Activated naive CD8-positive, alpha-beta T cell treated with anti-CD3 and anti-CD28 coated beads for 36 hours (primary cell): ENCODE measurements around the gene SDHA. TPM values are rescaled to one million over a fixed set of nuclear protein-coding genes. Genes with fewer than 3 reads are reported as not detected.

Experiments used
- DNase-seq: peaks from one replicate; pipeline ENCODE4 v3.0.0; 2021
- H3K27ac Mint-ChIP-seq: one replicate; pipeline ENCODE4 v1.8.0; 2022; ENCODE audit warnings: mild to moderate bottlenecking, moderate library complexity, mixed read lengths
- H3K27me3 Mint-ChIP-seq: one replicate; pipeline ENCODE4 v1.8.0; 2022; ENCODE audit warnings: mild to moderate bottlenecking, mixed read lengths
- H3K36me3 Mint-ChIP-seq: one replicate; pipeline ENCODE4 v1.8.0; 2021; ENCODE audit warnings: mild to moderate bottlenecking, mixed read lengths
- H3K4me1 Mint-ChIP-seq: one replicate; pipeline ENCODE4 v1.8.0; 2021; ENCODE audit warnings: mixed read lengths
- H3K4me3 Mint-ChIP-seq: one replicate; pipeline ENCODE4 v1.8.0; 2022; ENCODE audit warnings: mild to moderate bottlenecking, moderate library complexity, mixed read lengths
- H3K9me3 Mint-ChIP-seq: one replicate; pipeline ENCODE4 v1.8.0; 2022; ENCODE audit warnings: mixed read lengths
- total RNA-seq, 2 experiments: library from RNA; stranded (reverse); gene quantifications; one replicate each; pipeline ENCODE4 v1.2.3, GENCODE V29; 2021

Gene SDHA
- total RNA-seq, 2 experiments from 2014 or later, result 146 to 149 TPM

DNA sequence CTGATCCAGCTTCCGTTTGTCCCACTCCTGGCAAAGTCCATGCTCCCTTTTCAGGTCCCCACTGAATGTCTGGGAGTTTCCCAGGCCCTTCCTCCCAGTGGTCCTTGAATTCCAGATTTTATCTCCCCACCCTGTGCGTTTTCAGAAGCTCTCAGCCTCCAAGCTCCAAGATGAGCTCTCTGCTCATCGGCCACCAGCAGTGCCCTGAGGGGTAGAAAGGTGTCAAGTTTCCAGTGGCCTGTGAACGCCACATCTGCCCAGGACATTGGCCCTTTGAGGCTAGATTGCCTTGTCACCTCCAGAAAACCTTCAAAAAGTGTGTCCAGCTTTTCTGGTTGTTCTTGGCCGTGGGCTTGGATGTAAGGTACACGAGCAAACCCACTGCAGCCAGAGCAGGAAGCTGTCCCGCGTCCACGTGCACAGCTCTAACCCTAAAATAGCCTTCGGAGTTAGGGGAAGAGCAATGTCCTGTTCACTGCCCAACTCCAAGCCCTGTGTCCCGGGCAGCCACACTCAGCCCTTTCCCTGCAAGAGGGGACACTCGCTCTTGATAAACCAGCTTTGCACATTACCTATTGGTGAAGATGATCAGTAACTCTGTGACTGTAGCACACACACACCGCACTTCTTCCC is 37.7 kb upstream of the SDHA start:
- no peak for DNase-seq
- Mint-ChIP-seq H3K4me1 (no peaks in the 10 kb centered on the region), H3K9me3 (no peaks in the 10 kb centered on the region), H3K36me3 (no peaks in the 10 kb centered on the region), H3K4me3 (no peak overlapping the region), H3K27me3 (no peaks in the 10 kb centered on the region), H3K27ac (no peak overlapping the region)

DNA sequence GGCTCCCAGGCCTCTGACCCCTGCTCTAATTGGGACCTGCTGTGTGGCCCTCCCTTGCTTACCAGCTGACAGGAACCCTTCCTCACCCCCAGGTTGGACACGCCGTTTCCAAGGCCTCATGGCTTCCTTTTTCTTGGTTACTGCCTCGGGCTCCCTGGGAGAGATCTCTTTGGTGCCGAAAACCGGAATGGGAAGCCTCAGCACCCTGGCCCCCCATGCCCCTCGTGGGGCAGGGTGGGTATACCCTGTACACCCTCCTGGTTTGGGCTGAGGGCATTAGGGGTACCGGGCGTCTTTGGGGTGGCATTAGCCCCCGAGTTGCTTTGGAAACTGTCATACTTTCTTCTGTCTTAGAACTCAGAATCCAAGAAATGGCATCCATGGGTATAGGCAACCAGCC is 37.0 kb upstream of the SDHA start:
- no peaks in the 10 kb centered on the region for H3K27me3 Mint-ChIP-seq
- no peak overlapping the region for H3K27ac Mint-ChIP-seq
- no peaks in the 10 kb centered on the region for H3K36me3 Mint-ChIP-seq
- no peaks in the 10 kb centered on the region for H3K4me1 Mint-ChIP-seq
- no peak for DNase-seq
- H3K4me3 Mint-ChIP-seq, result no peak overlapping the region
- no peaks in the 10 kb centered on the region for H3K9me3 Mint-ChIP-seq

DNA sequence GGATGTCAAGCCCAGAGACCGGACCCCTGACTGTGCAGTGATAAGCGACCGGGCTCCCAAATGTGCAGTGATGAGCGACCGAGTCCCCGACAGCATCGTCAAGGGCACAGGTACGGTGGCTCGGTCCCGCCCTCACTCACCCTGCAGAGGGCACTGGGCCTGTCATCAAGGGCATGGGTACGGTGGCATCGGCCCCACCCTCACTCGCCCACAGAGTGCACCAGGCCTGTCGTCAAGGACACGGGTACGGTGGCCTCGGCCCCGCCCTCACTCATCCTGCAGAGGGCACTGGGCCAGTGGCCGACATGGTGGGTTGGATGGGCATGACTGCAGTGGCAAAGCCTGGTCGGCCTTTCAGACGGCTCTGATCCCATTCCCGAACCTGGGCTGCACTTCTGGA is 36.6 kb upstream of the SDHA start:
- H3K4me3 Mint-ChIP-seq, result no peak overlapping the region
- no peaks in the 10 kb centered on the region for H3K9me3 Mint-ChIP-seq
- H3K27ac Mint-ChIP-seq, result no peak overlapping the region
- H3K36me3 Mint-ChIP-seq, result no peaks in the 10 kb centered on the region
- no peaks in the 10 kb centered on the region for H3K4me1 Mint-ChIP-seq
- H3K27me3 Mint-ChIP-seq, result no peaks in the 10 kb centered on the region
- DNase-seq, result no peak

DNA sequence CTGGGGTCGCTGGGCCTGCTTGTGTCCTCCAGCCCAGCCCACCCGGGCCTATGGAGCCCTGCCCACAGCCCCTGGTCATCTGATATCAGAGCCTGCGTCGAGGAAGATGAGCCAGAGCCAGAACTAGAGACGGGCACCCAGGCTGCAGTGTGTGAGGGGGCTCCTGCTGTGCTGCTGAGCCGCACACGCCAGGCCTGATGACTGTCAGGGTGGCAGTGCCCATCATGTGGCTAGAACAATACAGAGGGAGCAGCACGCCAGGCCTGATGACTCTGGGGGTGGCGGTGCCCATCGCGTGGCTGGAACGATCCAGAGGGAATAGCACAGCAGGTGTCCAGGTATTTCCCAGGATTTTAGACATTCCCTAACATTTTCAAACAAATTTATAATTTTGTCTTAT is 36.0 kb upstream of the SDHA start:
- no peak for DNase-seq
- Mint-ChIP-seq H3K27me3 (no peaks in the 10 kb centered on the region), H3K27ac (no peak overlapping the region), H3K9me3 (no peaks in the 10 kb centered on the region), H3K4me3 (no peak overlapping the region), H3K36me3 (no peaks in the 10 kb centered on the region), H3K4me1 (no peaks in the 10 kb centered on the region)

DNA sequence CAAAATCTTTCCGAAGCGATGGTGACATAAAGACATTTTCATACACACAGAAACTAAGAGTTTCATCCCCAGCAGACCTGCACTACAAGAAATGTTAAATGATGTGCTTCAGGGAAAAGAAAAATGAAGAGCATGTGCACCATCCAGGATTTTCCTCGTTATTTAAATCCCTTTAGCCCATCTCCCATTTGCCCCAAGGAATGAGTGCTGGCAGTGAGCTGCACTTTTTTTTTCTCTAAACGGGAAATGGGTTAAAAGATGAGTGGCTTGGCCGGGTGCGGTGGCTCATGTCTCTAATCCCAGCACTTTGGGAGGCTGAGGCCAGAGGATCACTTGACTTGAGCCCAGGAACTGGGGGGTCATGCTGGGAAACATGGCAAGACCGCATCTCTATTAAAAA is 33.6 kb upstream of the SDHA start:
- no peak overlapping the region for H3K4me3 Mint-ChIP-seq

DNA sequence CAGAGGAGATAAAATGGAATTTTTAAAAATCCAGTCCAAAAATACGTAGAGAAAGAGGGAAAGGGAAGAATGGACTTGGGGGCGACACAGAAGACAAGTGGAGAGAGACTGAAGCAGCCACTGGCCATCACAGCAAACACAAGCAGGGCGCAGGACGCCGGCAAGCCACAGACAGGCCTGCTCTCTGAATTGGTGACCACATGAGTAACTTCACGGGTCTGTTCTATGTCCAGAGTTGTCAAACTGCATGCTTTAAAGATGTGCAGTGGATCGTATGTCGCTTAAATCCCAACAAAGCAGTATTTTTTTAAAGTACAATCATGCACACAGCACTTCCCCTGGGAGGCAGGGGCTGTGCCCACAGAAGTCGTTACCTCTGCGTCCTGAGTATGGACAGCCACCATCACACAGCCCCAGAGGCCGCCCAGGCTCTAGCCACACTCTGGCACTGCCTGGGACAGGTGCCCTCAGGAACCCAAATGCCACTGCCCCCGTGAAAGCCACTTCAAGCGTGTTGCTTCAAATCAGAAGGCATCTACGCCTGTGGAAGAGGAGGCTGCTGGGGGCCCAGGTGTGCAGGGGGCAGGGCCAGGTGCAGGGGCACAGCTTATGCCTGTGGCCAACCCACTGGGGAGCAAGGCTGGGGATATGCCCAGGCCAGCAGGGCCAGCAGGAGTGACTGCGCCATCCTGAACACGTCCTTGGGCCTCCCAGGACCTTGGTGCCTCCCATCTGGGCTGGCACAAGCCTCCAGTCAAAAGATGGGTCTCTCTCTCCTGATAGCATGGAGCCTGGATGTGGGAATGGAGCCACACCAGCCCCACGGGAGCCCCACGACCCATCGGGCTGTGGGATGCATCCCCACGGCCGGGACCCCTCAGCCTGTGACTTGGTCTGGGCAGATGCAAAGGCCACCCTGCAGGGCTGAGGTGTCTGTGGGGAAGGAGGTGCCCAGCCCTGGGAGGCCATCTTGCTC is 32.7 kb upstream of the SDHA start:
- Mint-ChIP-seq H3K27me3 (no peaks in the 10 kb centered on the region), H3K36me3 (no peaks in the 10 kb centered on the region), H3K4me1 (peaks cover 10% of the 10 kb centered on the region), H3K9me3 (no peaks in the 10 kb centered on the region), H3K27ac (no peak overlapping the region), H3K4me3 (no peak overlapping the region)
- DNase-seq, result no peak

More for the DNA sequence above, 33.6 kb upstream of the SDHA start:
- Mint-ChIP-seq H3K36me3 (no peaks in the 10 kb centered on the region), H3K4me1 (peaks cover 7% of the 10 kb centered on the region), H3K27me3 (no peaks in the 10 kb centered on the region), H3K27ac (no peak overlapping the region), H3K9me3 (no peaks in the 10 kb centered on the region)
- no peak for DNase-seq

DNA sequence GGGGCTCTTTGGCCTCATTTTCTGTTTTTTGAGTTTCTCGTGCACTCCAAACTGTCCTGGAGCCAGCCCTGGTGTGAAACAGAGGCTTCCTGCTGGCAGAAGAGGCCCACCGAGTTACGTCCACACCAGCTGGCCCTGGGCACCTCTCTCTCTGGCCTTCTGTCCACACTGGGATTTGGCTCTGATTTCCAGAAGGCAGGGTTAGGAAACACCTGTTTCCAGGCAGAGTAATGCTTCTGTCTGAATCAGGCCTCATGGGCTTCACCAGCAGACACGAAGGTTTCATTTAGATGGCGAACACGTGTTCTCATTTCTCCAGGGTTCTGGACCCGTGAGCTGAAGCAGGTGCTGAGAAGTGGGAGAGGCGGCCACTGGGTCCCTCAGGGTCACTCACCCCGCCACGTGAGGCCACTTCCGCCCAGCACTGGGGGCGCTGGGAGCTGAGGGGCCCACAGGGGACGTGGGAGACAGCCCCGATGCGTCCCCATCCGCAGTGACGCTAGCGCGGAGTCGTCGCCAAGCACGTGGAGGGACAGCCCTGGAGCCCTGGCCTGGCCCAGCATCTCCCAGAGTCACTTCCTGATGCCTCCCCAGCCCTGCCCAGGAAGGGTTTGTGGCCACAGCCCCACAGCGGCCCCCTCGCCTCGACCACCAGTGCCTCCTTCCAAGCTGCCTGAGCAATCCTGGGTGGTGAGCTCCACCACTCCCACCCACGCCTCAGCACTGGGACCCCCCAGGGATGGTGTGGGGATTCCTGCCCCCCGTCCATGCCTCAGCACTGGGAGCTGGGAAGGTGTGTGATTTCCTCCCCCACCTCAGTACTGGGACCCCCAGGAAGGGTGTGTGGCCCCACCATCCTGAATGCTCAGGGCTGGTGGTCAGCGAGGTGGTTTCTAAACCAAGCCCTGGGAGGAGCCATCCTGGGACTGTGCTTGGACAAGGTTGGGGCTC is 31.8 kb upstream of the SDHA start:
- Mint-ChIP-seq H3K27ac (no peak overlapping the region), H3K4me1 (peaks cover 11% of the 10 kb centered on the region), H3K4me3 (no peak overlapping the region), H3K36me3 (no peaks in the 10 kb centered on the region), H3K9me3 (no peaks in the 10 kb centered on the region), H3K27me3 (no peaks in the 10 kb centered on the region)
- DNase-seq, result no peak

DNA sequence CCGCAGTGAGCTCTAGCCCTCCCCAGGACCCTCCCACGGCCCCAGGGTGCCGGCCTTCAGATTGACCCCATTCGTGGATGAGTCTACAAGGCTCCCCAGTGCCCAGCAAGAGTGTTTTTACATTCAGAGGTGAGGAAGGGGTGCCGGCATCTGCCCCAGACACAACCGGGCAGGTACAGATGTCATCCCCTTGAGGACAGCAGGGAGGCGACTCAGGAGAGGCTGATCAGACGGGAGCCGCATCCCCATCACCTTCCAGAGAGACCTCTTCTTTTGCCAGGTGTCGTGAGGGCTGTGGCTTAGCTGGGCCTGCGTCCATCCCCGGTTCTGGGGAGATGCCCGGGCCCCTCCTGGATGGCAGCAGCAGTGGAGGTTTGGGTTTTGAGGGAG is 31.1 kb upstream of the SDHA start:
- no peaks in the 10 kb centered on the region for H3K27me3 Mint-ChIP-seq
- no peaks in the 10 kb centered on the region for H3K36me3 Mint-ChIP-seq
- peaks cover 11% of the 10 kb centered on the region for H3K4me1 Mint-ChIP-seq

DNA sequence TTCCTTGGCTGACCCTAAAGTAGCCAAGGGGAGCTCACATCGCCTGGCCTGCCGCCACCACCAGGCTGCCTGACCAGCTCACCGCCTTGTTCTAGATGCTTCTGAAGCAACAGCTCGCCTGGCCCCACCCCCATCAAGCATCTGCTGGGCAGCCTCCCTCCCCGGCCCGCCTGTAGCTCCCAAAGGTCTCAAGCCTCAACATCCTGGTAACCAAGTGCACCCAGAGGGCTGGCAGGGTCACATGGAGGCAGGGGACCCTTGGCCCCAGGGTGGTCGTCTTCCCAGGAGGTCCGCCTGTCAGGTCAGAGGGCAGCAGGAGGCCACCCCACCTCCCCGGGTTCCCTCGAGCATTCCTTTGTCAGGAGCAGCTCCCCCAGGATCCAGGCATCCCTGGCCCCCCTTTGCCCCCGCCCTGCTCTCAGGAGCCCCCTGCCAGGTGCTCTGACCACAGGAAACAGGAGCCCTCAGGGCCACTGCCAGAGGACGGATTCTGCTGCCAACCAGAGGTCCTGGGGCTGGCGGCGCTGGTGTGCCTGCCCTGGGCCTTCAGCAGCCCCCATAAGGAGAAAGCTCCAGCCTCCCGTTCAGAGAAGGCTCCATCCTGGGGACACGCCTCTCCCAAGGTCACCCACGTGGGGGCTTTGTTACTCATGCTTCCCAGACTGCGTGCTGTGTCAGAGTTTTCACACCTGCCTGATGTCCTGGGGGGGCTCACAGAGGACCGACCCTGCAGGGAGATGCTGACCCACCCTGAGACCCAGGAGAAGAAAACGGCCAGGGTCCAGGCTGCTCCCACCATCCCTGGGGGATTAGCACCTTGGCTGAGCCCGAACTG is 30.3 kb upstream of the SDHA start:
- peaks cover 11% of the 10 kb centered on the region for H3K4me1 Mint-ChIP-seq
- no peak for DNase-seq
- no peaks in the 10 kb centered on the region for H3K9me3 Mint-ChIP-seq
- H3K27ac Mint-ChIP-seq, result no peak overlapping the region
- H3K36me3 Mint-ChIP-seq, result no peaks in the 10 kb centered on the region
- H3K27me3 Mint-ChIP-seq, result no peaks in the 10 kb centered on the region
- no peak overlapping the region for H3K4me3 Mint-ChIP-seq

More for the DNA sequence above, 31.1 kb upstream of the SDHA start:
- H3K4me3 Mint-ChIP-seq, result no peak overlapping the region
- no peak overlapping the region for H3K27ac Mint-ChIP-seq
- H3K9me3 Mint-ChIP-seq, result no peaks in the 10 kb centered on the region
- DNase-seq, result no peak

DNA sequence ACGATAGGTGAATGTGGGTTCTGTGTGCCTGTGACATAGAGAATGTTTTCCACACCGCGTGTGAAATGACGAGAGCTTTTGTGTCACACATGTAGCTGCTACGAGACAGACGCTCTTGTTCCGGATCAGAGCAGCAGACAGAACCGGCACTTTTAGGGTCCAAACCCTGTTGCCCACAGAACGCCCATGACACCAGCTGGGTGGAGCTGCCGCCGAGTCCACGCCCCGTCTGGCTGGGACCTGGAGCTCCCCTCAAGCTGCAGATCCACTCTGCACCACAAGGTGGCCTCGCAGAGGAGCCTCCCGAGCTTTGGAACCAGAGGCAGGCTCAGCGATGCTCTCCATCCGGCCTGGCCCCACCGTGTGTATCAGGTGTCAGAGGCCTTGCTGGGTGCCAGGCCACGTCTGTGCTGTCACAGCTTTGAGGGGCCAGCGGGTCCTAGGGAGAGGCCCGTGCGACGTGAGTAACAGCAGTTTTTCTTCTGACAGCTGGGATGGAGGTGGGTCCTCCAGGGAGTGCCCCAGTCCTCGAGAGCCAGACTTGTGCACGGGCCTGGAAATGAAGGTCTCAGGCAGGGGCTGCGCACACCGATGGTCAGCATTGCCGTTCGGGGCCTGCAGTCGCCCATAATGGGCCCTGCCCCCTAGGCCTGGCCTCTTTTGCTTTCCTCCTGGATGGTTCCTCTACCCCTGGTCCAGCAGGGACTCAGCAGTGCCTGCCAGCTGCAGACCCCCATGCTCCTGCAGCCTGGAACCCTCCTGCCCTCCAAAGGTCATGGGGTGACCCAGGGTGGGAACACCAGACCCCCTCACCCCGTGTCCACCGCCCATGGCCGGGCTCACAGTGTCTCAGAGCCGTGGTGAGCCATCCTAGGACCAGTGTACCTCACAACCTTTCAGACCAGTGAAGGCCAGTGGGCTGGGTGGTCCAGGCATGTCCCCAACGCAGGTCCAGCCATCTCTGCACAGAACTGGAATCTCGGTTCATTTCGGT is 29.3 kb upstream of the SDHA start:
- no peaks in the 10 kb centered on the region for H3K27me3 Mint-ChIP-seq
- peak overlapping the region; percentile 22 for H3K4me3 Mint-ChIP-seq
- no peaks in the 10 kb centered on the region for H3K9me3 Mint-ChIP-seq
- peak overlapping the region; percentile 20 for H3K27ac Mint-ChIP-seq
- H3K36me3 Mint-ChIP-seq, result no peaks in the 10 kb centered on the region
- DNase-seq, result peak; percentile 89
- peaks cover 11% of the 10 kb centered on the region for H3K4me1 Mint-ChIP-seq

DNA sequence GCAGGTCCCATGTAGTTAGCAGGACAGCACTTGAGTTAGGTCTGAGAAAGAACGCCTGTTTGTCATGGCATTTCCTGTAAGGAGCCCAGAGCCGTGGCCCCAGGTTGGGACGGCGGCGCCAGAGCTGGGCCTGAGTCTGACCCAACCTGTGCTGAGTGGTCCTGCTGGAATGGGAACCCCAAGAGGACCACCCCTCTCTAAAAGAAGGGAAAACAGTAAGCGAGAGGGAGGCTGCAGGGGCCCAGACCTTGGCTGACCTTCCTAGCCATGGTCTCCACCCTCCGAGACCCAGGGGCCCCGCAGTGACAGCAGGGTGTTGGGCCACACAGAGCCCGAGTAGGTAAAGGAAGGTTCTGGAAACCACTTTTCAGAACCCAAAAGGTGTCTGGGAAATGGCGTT is 28.6 kb upstream of the SDHA start:
- DNase-seq, result no peak
- Mint-ChIP-seq H3K9me3 (no peaks in the 10 kb centered on the region), H3K4me1 (peaks cover 11% of the 10 kb centered on the region), H3K36me3 (no peaks in the 10 kb centered on the region), H3K4me3 (no peak overlapping the region), H3K27me3 (no peaks in the 10 kb centered on the region), H3K27ac (no peak overlapping the region)

DNA sequence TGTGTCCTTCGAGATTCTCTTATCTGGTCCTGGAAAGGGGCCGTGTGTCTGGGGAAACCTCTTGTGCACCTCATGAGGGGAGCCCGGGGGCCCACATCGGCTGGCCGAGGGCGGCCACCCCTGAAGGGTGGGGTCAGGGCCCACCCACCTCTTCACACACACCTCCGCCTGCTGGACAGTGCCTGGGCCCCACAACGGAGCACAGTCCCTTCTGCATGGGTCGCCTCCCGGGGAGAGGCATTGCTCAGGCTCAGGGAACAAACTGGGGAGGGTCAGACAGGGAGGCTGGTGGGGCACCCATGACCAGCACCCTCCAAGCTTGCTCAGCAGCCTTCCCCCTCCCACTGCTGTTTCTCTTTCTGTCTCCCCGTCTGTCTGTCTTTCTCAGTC is 28.1 kb upstream of the SDHA start:
- Mint-ChIP-seq H3K4me1 (peaks cover 11% of the 10 kb centered on the region), H3K27me3 (no peaks in the 10 kb centered on the region), H3K36me3 (no peaks in the 10 kb centered on the region), H3K27ac (no peak overlapping the region), H3K9me3 (no peaks in the 10 kb centered on the region), H3K4me3 (no peak overlapping the region)
- DNase-seq, result no peak

DNA sequence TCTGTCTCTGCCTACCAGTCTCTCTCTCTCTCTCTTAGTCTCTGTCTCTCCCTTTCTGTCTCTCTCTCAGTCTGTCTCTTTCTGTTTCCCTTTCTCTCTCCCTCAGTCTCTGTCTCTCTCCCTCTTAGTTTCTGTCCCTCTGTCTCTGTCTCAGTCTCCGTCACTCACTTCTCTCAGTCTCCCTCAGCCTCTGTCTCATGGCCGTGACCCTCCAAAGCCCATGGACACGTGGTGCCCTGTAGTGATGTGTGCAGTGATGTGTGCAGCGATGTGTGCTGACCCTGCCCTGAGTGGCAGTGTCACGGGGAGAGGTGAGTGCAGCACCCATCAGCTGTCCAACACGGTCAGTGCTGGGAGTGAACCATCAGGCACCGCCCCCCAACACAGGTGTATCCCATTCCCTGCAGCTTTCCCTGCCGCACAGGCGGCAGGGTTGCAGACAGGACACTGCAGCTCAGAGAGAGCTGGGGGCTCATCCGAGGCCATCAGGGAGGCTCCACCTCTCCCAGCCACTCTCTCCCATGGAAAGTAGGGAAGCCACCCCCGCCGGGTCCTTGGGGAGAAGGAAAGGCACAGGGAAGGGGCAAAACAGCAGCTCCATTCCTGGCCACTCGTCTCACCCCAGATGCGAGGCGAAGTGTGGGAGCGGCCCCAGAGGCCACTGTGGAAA is 27.6 kb upstream of the SDHA start:
- Mint-ChIP-seq H3K27me3 (no peaks in the 10 kb centered on the region), H3K36me3 (no peaks in the 10 kb centered on the region), H3K27ac (no peak overlapping the region), H3K4me1 (peaks cover 11% of the 10 kb centered on the region), H3K4me3 (no peak overlapping the region), H3K9me3 (no peaks in the 10 kb centered on the region)
- DNase-seq, result no peak
